Parathyroid adenoma (tissue), 2 donors: ENCODE data around the gene TRAM2.

Source experiments
- H2AFZ ChIP-seq: fragments of 300-600 bp; sonication (generic); one replicate; pipeline ENCODE4 v1.7.0; 2017; ENCODE audit warnings: antibody characterized with exemption, mild to moderate bottlenecking
- H3K27ac ChIP-seq: fragments of 300-600 bp; sonication (generic); one replicate; pipeline ENCODE4 v1.7.0; 2017
- H3K27me3 ChIP-seq: fragments of 300-600 bp; sonication (generic); one replicate; pipeline ENCODE4 v1.7.0; 2017; ENCODE audit warnings: low read length; ENCODE audit not compliant: control insufficient read depth, insufficient read depth
- H3K36me3 ChIP-seq: fragments of 300-600 bp; sonication (generic); one replicate; pipeline ENCODE4 v1.7.0; 2017; ENCODE audit warnings: low read length; ENCODE audit not compliant: control insufficient read depth, insufficient read depth
- H3K4me1 ChIP-seq: fragments of 300-600 bp; sonication (generic); one replicate; pipeline ENCODE4 v1.7.0; 2017; ENCODE audit warnings: control low read depth
- H3K4me2 ChIP-seq: fragments of 300-600 bp; sonication (generic); one replicate; pipeline ENCODE4 v1.7.0; 2017; ENCODE audit warnings: low read length
- H3K4me3 ChIP-seq: fragments of 300-600 bp; sonication (generic); one replicate; pipeline ENCODE4 v1.7.0; 2017; ENCODE audit warnings: low read depth, low read length
- H3K79me2 ChIP-seq: fragments of 300-600 bp; sonication (generic); one replicate; pipeline ENCODE4 v1.7.0; 2017; ENCODE audit warnings: control low read depth
- H3K9ac ChIP-seq: fragments of 300-600 bp; sonication (generic); one replicate; pipeline ENCODE4 v1.7.0; 2017; ENCODE audit warnings: mild to moderate bottlenecking
- H3K9me3 ChIP-seq: fragments of 300-600 bp; sonication (generic); one replicate; pipeline ENCODE4 v1.7.0; 2017; ENCODE audit warnings: low read length; ENCODE audit not compliant: control insufficient read depth
- CTCF ChIP-seq: fragments of 300-600 bp; sonication (generic); IDR thresholded peaks from one replicate; pipeline ENCODE4 v1.7.0; 2017; ENCODE audit warnings: antibody characterized with exemption, mild to moderate bottlenecking
- donor health status: primary hyperparathyroidism.

The TRAM2 gene

DNA sequence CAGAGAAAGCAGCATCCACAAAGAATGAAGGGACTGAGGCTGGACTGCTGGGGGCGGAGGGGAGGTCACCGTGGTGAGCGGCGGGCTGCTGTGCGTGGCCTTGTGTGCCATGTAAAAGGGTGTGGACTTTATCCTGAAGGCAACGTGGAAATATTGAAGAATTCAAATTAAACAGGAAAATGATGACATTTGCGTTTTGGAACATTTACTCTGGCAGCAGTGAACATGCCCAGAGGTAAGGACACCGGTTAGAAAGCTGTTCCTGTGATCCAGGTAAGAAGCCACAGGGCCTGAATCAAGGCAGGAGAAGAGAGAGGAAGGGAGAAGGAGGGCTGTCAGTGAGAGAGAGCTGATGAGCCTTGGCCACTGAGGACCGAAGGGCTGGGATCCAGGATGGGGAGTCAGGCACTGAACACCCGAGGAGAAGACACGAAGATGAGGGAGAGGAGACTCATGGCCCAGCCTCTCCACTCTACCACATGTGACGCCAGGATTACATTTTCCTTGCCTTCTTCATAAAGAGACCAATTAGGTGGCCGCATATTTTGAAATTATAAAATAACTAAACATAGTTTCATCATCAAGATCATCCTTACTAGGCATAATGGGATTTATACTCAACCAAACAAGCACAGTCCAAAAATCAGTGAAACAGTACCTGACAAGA, 58.4 kb downstream of the TRAM2 start:
- no peak for TF ChIP-seq CTCF
- no peaks in the 10 kb centered on the region for H3K9me3 ChIP-seq
- no peak overlapping the region for H3K4me3 ChIP-seq
- H3K9ac ChIP-seq = no peak overlapping the region
- H3K4me2 ChIP-seq = no peak overlapping the region
- H3K27me3 ChIP-seq = no peaks in the 10 kb centered on the region
- no peak overlapping the region for H2AFZ ChIP-seq
- no peaks in the 10 kb centered on the region for H3K36me3 ChIP-seq
- no peak overlapping the region for H3K27ac ChIP-seq
- H3K79me2 ChIP-seq = no peaks in the 10 kb centered on the region
- H3K4me1 ChIP-seq = peaks cover 10% of the 10 kb centered on the region

- H3K9me3 ChIP-seq = no peaks in the 10 kb centered on the region
- H3K36me3 ChIP-seq = no peaks in the 10 kb centered on the region
- TF ChIP-seq CTCF = no peak
- H3K4me1 ChIP-seq = peaks cover 5% of the 10 kb centered on the region
- H3K79me2 ChIP-seq = no peaks in the 10 kb centered on the region
- H3K9ac ChIP-seq = no peak overlapping the region
- H3K27me3 ChIP-seq = no peaks in the 10 kb centered on the region
- H3K4me2 ChIP-seq = no peak overlapping the region
- H3K27ac ChIP-seq = no peak overlapping the region
- H3K4me3 ChIP-seq = no peak overlapping the region
- no peak overlapping the region for H2AFZ ChIP-seq
These were observed 59.2 kb downstream of the TRAM2 start for GRCh38 chr6:52517502-52518278.

- no peaks in the 10 kb centered on the region for H3K27me3 ChIP-seq
- no peak overlapping the region for H3K4me3 ChIP-seq
- H3K36me3 ChIP-seq = no peaks in the 10 kb centered on the region
- H3K4me1 ChIP-seq = peaks cover 2% of the 10 kb centered on the region
- no peak overlapping the region for H3K9ac ChIP-seq
- no peaks in the 10 kb centered on the region for H3K79me2 ChIP-seq
- no peak overlapping the region for H2AFZ ChIP-seq
- TF ChIP-seq CTCF = no peak
- no peak overlapping the region for H3K4me2 ChIP-seq
- no peak overlapping the region for H3K27ac ChIP-seq
- no peaks in the 10 kb centered on the region for H3K9me3 ChIP-seq
These were observed 59.9 kb downstream of the TRAM2 start for GRCh38 chr6:52516943-52517342.

- Histone ChIP-seq H3K27me3 (no peaks in the 10 kb centered on the region), H3K27ac (no peak overlapping the region), H3K79me2 (no peaks in the 10 kb centered on the region), H3K4me1 (no peaks in the 10 kb centered on the region), H3K9ac (no peak overlapping the region), H3K4me3 (no peak overlapping the region), H3K4me2 (no peak overlapping the region), H2AFZ (no peak overlapping the region), H3K9me3 (no peaks in the 10 kb centered on the region), H3K36me3 (no peaks in the 10 kb centered on the region)
- no peak for TF ChIP-seq CTCF
These were observed 60.6 kb downstream of the TRAM2 start for GRCh38 chr6:52516269-52516668.
